Measurements from ENCODE around the gene PTPRN2.

PTPRN2 gene

DNA sequence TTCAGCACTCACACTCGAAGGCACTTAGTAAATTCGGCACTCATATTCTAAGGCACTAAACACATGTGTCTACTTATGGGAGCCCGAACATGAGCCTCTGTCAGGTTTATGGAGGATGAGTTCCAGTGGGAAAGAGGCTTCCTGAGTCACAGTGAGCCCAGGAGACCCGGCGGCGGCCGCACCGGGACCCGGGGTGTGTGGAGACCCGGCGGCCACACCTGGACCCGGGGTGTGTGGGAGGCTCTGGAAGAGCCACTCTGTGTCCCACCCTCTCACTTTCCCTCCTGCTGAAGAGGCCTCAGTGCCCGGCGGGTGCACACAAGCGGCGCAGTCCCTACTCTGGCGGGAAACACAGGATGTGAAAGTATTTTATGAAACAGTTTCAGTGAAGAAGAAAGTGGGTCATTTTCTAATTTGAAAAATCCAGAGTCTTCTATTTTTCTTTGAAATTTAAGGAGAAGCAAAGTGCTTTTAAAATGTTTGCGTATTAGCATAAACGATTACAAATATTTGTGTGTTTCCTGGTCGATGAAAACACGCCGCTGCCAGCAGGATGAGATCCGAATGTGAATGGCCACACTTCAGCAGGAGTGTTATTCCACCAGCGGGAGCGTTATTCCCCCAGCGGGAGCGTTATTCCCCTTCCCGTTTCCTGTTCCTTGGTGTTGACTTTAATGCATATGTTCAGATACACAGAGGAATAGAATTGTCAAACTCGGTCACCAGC, 625.7 kb downstream of the PTPRN2 start:
- DNase-seq (ENCODE audit: low read depth, low spot score) = no peak
- H3K4me3 ChIP-seq (ENCODE audit: low read depth, low read length) = no peak overlapping the region
- TF ChIP-seq, protein P1, sequence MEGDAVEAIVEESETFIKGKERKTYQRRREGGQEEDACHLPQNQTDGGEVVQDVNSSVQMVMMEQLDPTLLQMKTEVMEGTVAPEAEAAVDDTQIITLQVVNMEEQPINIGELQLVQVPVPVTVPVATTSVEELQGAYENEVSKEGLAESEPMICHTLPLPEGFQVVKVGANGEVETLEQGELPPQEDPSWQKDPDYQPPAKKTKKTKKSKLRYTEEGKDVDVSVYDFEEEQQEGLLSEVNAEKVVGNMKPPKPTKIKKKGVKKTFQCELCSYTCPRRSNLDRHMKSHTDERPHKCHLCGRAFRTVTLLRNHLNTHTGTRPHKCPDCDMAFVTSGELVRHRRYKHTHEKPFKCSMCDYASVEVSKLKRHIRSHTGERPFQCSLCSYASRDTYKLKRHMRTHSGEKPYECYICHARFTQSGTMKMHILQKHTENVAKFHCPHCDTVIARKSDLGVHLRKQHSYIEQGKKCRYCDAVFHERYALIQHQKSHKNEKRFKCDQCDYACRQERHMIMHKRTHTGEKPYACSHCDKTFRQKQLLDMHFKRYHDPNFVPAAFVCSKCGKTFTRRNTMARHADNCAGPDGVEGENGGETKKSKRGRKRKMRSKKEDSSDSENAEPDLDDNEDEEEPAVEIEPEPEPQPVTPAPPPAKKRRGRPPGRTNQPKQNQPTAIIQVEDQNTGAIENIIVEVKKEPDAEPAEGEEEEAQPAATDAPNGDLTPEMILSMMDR (IDR thresholded peaks at IDR 0.05; ENCODE audit: insufficient read depth, low read length, missing control alignments) = no peak
- ChIA-PET CTCF (no interaction called here), POLR2A (no interaction called here)

DNA sequence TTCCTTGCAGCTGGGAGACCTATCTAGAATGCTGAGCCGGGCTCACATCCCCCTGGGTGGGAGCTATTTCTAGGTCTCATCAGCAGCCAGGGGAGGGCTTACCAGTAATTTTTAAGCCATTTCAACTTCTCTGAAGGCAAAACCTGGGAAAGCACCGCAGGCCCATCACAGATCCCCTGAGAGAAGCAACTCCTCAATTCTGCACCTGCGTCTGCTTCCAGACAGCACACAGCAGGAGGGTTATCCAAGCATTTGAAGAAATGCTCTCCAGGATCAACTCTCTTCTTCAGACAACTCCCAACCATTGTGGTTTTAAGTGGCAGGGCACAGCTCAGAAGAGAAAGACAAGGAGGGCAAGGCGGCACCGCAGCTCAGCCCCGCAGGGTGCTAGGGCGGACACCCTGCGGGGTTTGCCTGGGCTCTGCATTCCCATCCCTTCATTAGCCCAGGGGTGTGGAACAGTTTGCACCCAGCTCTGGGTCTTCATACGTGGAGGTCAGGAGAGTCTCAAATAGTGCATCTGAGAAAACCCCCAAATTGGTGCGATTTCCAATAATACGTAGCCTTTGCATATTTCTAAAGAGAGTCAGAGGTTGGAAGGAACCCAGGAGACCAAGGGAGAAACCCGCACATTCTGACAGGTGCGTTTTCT, 632.1 kb downstream of the PTPRN2 start:
- DNase-seq (ENCODE audit: low read depth, low spot score) = no peak
- no peak overlapping the region for H3K4me3 ChIP-seq (ENCODE audit: low read depth, low read length)
- ChIA-PET POLR2A (no interaction called here), CTCF (no interaction called here)
- TF ChIP-seq, protein P1 (IDR thresholded peaks at IDR 0.05; ENCODE audit: insufficient read depth, low read length, missing control alignments) = no peak

DNA sequence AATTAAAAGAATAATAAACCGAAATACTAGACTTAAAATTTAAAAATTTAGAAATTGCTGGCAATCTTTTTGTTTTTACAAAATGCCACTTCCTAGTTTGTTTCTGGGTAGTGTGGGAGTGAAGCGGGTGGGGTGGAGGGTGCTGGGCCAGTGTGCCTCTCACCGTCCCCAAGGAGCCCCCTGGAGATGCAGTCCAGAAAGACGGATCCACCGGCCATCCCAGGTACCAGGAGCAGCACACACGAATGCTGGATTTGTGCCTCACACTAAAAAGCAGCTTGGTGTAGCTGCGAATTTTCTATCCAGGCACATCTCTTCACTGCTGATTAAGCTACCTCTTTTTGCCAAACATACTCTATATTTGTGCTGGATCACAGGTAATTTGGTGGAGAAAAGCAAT, 632.7 kb downstream of the PTPRN2 start:
- CTCF ChIA-PET = no interaction called here
- TF ChIP-seq, protein P1 (IDR thresholded peaks at IDR 0.05; ENCODE audit: insufficient read depth, low read length, missing control alignments) = no peak
- no peak for DNase-seq (ENCODE audit: low read depth, low spot score)
- no peak overlapping the region for H3K4me3 ChIP-seq (ENCODE audit: low read depth, low read length)
- POLR2A ChIA-PET = no interaction called here

DNA sequence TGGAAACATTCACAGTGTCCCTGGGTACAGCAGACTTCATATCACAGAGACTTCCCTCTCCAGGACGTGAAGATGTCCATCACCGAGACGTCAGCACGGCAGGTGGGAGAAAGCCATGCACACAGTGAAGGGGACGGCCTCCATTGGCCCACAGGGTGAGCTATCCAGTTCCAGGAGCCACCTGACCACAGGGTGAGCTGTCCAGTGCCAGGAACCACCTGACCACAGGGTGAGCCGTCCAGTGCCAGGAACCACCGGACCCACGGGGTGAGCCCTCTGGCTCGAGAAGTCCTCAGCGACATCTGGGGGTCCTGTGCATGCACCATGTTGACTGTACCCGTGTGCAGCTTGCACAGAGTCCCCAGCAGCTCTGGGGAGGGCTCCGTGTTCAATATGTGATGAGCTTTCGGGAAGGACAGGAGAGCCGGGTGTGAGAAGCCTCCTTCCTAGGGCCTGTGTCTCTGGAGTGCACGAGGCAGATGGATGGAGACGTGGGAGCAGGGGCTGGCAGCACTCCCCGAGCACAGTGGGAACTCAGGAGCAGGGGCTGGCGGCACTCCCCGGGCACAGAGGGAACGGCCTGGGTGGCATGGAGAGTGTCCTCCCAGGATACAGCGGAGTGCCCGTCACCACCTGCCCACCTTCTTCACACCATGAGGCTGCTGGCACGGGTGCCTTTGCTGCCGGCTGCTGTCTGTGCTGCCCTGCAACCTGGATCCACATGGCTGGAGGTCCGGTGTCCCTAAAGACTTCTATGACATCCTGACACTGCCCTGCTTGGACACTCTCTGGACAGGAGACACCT, 634.6 kb downstream of the PTPRN2 start:
- TF ChIP-seq, protein P1 (IDR thresholded peaks at IDR 0.05; ENCODE audit: insufficient read depth, low read length, missing control alignments) = no peak
- ChIA-PET CTCF (no interaction called here), POLR2A (no interaction called here)
- no peak overlapping the region for H3K4me3 ChIP-seq (ENCODE audit: low read depth, low read length)
- DNase-seq (ENCODE audit: low read depth, low spot score) = no peak

DNA sequence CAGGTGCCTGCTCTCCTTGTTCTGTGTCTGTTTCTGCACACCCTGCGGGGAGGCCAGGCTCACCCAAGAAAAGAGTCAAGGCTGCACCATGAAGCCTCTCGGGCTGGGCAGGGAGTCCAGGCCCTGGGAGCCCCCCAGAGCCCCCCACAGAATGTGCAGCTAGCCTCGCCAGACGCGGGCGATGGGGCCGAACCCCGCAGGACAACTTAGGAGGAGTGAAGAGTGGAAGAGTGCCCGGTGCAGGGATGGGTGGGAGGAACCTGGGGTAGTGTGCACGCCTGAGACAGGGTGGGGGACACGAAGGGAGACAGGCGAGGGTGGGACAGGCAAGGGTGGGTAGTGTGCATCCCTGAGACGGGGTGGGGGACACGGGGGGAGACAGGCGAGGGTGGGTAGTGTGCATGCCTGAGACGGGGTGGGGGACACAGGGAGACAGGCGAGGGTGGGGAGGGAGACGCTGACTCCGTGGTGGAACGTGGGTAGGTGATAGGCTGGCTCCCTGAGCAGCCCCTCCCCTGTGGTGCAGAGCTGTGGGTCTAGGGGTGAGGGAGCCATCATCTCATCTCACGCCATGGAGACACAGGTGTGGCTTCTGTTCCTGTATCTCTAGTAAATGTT, 635.5 kb downstream of the PTPRN2 start:
- TF ChIP-seq, protein P1 (IDR thresholded peaks at IDR 0.05; ENCODE audit: insufficient read depth, low read length, missing control alignments) = no peak
- ChIA-PET POLR2A (no interaction called here), CTCF (no interaction called here)
- no peak overlapping the region for H3K4me3 ChIP-seq (ENCODE audit: low read depth, low read length)
- no peak for DNase-seq (ENCODE audit: low read depth, low spot score)

Measured in AG04449 (cell line).